Right ventricle myocardium superior (tissue), 1 donor: ENCODE results near the gene PPARD. TPM values are rescaled to one million over a fixed set of nuclear protein-coding genes. Genes with fewer than 3 reads are reported as not detected.

Experiments used
- ATAC-seq: fragments of 200-7000 bp; cut with Tn5 transposase; one replicate; pipeline ENCODE4 v1.9.1; 2020; ENCODE audit warnings: mild to moderate bottlenecking; ENCODE audit not compliant: poor library complexity
- DNase-seq: peaks from one replicate; pipeline ENCODE4 v3.0.0-alpha.2; 2020
- intact Hi-C: fragments of 100-400 bp; cut with DNase I; formaldehyde crosslinking; loops from one replicate; pipeline ENCODE4 v1.11.2; 2022
- total RNA-seq: library from RNA; stranded (reverse); fragmentation: NEBNext Ultra II Directional; extraction: Animal tissue kit (Norgen Biotek cat#: 25700); gene quantifications from one replicate; pipeline ENCODE4 v1.2.1, GENCODE V29; 2021
- donor health status: DM: no; HTN: yes; CAD: no; lungs with severe emphysema.

PPARD gene
- total RNA-seq, 1 donor from 2014 or later, result 12.8 TPM

GRCh38 chr6:35343092-35343834 is 905 bp downstream of the PPARD start:
- DNase-seq (peak; percentile 79), ATAC-seq (no peak)
- intact Hi-C loops, result no loop called here

GRCh38 chr6:35343835-35344550 is 1.6 kb downstream of the PPARD start:
- DNase-seq, result no peak
- ATAC-seq, result no peak
- intact Hi-C loops, result no loop called here

GRCh38 chr6:35351422-35351821 is 9.1 kb downstream of the PPARD start:
- no peak for DNase-seq
- intact Hi-C loops, result no loop called here

GRCh38 chr6:35352735-35353134 is 10.4 kb downstream of the PPARD start:
- intact Hi-C loops, result no loop called here
- no peak for DNase-seq
- no peak for ATAC-seq

More at GRCh38 chr6:35351422-35351821, 9.1 kb downstream of the PPARD start:
- no peak for ATAC-seq

GRCh38 chr6:35354361-35355135 is 12.2 kb downstream of the PPARD start:
- intact Hi-C loops, result no loop called here
- DNase-seq (no peak), ATAC-seq (no peak)

GRCh38 chr6:35356391-35356790 is 14.0 kb downstream of the PPARD start:
- ATAC-seq (no peak), DNase-seq (no peak)
- intact Hi-C loops, result no loop called here

- intact Hi-C loops, result no loop called here
- ATAC-seq (no peak), DNase-seq (no peak)
Observed at GRCh38 chr6:35357677-35358076, 15.3 kb downstream of the PPARD start.

- ATAC-seq, result no peak
- intact Hi-C loops, result no loop called here
- DNase-seq, result no peak
Observed at GRCh38 chr6:35358086-35358485, 15.7 kb downstream of the PPARD start.

GRCh38 chr6:35359346-35359743 is 17.0 kb downstream of the PPARD start:
- ATAC-seq (no peak), DNase-seq (no peak)
- intact Hi-C loops, result no loop called here

GRCh38 chr6:35359744-35360348 is 17.5 kb downstream of the PPARD start:
- peak; percentile 61 for ATAC-seq
- intact Hi-C loops, result no loop called here
- DNase-seq, result peak; percentile 52

- intact Hi-C loops, result no loop called here
- ATAC-seq (peak; percentile 78), DNase-seq (peak; percentile 66)
Observed at GRCh38 chr6:35360349-35361138, 18.2 kb downstream of the PPARD start.

GRCh38 chr6:35362200-35362599 is 19.8 kb downstream of the PPARD start:
- ATAC-seq (no peak), DNase-seq (no peak)
- intact Hi-C loops, result no loop called here

GRCh38 chr6:35363293-35363750 is 21.0 kb downstream of the PPARD start:
- intact Hi-C loops, result no loop called here
- peak; percentile 42 for ATAC-seq

GRCh38 chr6:35365594-35366203 is 23.3 kb downstream of the PPARD start:
- DNase-seq (no peak), ATAC-seq (no peak)
- intact Hi-C loops, result no loop called here

More at GRCh38 chr6:35363293-35363750, 21.0 kb downstream of the PPARD start:
- DNase-seq, result no peak

- intact Hi-C loops, result no loop called here
- DNase-seq (no peak), ATAC-seq (no peak)
Observed at GRCh38 chr6:35366204-35366596, 23.8 kb downstream of the PPARD start.

- ATAC-seq (no peak), DNase-seq (no peak)
- intact Hi-C loops, result no loop called here
Observed at GRCh38 chr6:35367646-35368037, 25.3 kb downstream of the PPARD start.

- no peak for ATAC-seq
Observed at GRCh38 chr6:35368038-35368887, 25.9 kb downstream of the PPARD start.

More at GRCh38 chr6:35368038-35368887, 25.9 kb downstream of the PPARD start:
- intact Hi-C loops, result no loop called here
- no peak for DNase-seq
